ENCODE measurements around the gene ABLIM3.

GRCh38 chr5:149207831-149208230 lies 66.5 kb downstream of the ABLIM3 start:
- TF ChIP-seq, protein P1, sequence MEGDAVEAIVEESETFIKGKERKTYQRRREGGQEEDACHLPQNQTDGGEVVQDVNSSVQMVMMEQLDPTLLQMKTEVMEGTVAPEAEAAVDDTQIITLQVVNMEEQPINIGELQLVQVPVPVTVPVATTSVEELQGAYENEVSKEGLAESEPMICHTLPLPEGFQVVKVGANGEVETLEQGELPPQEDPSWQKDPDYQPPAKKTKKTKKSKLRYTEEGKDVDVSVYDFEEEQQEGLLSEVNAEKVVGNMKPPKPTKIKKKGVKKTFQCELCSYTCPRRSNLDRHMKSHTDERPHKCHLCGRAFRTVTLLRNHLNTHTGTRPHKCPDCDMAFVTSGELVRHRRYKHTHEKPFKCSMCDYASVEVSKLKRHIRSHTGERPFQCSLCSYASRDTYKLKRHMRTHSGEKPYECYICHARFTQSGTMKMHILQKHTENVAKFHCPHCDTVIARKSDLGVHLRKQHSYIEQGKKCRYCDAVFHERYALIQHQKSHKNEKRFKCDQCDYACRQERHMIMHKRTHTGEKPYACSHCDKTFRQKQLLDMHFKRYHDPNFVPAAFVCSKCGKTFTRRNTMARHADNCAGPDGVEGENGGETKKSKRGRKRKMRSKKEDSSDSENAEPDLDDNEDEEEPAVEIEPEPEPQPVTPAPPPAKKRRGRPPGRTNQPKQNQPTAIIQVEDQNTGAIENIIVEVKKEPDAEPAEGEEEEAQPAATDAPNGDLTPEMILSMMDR (IDR thresholded peaks at IDR 0.05), result no peak
- TF ChIP-seq POLR2A (IDR thresholded peaks at IDR 0.05), result no peak

All from thyroid gland (tissue), 4 donors.